HG02970 (cell line): ENCODE results near the gene OAF.

ENCODE experiments used
- ATAC-seq: cut with Tn5 transposase; IDR thresholded peaks from one replicate; pipeline ENCODE4 v1.9.1; 2021; ENCODE audit warnings: mild to moderate bottlenecking, moderate library complexity, moderate number of reproducible peaks; ENCODE audit not compliant: unreplicated experiment, low FRiP score

The OAF gene

GRCh38 chr11:120182790-120183491 is 27.9 kb upstream of the OAF start:
- no peak for ATAC-seq

- no peak for ATAC-seq
Measured at GRCh38 chr11:120183701-120184141, 27.1 kb upstream of the OAF start.

- ATAC-seq: no peak
Measured at GRCh38 chr11:120184371-120184945, 26.4 kb upstream of the OAF start.

- ATAC-seq: no peak
Measured at GRCh38 chr11:120184946-120185705, 25.7 kb upstream of the OAF start.

GRCh38 chr11:120185706-120186455 is 25.0 kb upstream of the OAF start:
- no peak for ATAC-seq

- no peak for ATAC-seq
Measured at GRCh38 chr11:120186456-120186773, 24.4 kb upstream of the OAF start.

- ATAC-seq: no peak
Measured at GRCh38 chr11:120186774-120187591, 23.8 kb upstream of the OAF start.

- ATAC-seq: no peak
Measured at GRCh38 chr11:120188371-120188770, 22.5 kb upstream of the OAF start.

GRCh38 chr11:120188811-120189455 is 21.9 kb upstream of the OAF start:
- no peak for ATAC-seq

GRCh38 chr11:120191058-120191457 is 19.8 kb upstream of the OAF start:
- no peak for ATAC-seq

- no peak for ATAC-seq
Measured at GRCh38 chr11:120192831-120193625, 17.8 kb upstream of the OAF start.

GRCh38 chr11:120194166-120194565 is 16.7 kb upstream of the OAF start:
- no peak for ATAC-seq

- ATAC-seq: no peak
Measured at GRCh38 chr11:120195601-120196320, 15.1 kb upstream of the OAF start.

- ATAC-seq: no peak
Measured at GRCh38 chr11:120196826-120197225, 14.0 kb upstream of the OAF start.

GRCh38 chr11:120197251-120197891 is 13.5 kb upstream of the OAF start:
- ATAC-seq: no peak

- ATAC-seq: no peak
Measured at GRCh38 chr11:120197977-120198376, 12.9 kb upstream of the OAF start.

GRCh38 chr11:120198403-120198786 is 12.4 kb upstream of the OAF start:
- no peak for ATAC-seq
